ENCODE results near the gene RAMP3. TPM values are rescaled to one million over a fixed set of nuclear protein-coding genes. Genes with fewer than 3 reads are reported as not detected.

The RAMP3 gene
- total RNA-seq, 1 donor from 2014 or later, result not detected

DNA sequence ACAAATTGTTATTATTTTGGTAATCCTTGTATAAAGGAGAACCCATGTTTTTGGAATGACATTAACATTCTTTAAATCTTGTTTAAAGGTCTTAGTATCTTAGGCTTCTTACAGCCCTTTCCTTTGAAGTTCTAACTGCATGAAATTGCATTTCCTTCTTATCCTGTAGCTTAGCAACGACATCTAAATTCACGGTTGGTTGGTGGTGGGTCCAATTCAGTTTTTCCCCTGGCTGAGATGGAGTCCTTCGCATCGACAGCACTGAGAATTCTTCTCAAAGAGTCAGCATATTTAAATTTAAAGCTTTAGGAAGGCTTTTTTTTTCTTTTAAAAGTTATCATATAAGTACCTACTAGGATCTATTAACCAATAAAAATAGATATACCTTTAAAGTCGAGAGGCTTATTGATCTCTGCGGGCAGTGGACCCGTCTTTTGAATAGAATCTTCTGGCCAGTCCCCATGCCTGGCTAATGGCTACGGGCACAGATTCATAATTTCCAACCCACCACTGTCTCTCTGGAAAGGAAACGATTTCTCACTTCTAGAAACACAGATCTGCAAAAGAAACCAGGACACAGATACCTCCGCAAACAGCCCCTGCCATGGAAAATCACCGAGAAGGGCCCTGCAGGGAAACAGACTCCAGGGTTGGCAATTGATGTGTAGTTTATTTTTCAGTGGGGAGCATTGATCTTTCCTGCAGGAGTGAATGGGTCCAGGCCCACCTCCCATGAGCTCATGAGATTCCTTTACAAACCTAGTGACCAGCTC is 63.4 kb downstream of the RAMP3 start:
- Histone ChIP-seq H3K36me3 (ENCODE audit: insufficient read depth, low read length) (no peaks in the 10 kb centered on the region), H4K20me1 (ENCODE audit: insufficient read depth, low read length) (no peaks in the 10 kb centered on the region), H3K4me3 (ENCODE audit: insufficient read depth, low read depth, low read length) (no peak overlapping the region), H3K27me3 (ENCODE audit: insufficient read depth, low read length) (peaks cover 9% of the 10 kb centered on the region), H2AFZ (ENCODE audit: low read depth, low read length) (no peak overlapping the region), H3K9me3 (ENCODE audit: insufficient read depth, low read depth, low read length) (no peaks in the 10 kb centered on the region), H3K4me2 (ENCODE audit: low read length) (no peak overlapping the region), H3K27ac (ENCODE audit: low read depth, low read length) (no peak overlapping the region), H3K79me2 (ENCODE audit: insufficient read depth, low read length) (no peaks in the 10 kb centered on the region), H3K4me1 (ENCODE audit: insufficient read depth, low read length) (no peaks in the 10 kb centered on the region), H3K9ac (ENCODE audit: low read length) (no peak overlapping the region)
- no peaks in the 10 kb centered on the region for H3K4me1 Mint-ChIP-seq (ENCODE audit: low read depth, unreplicated experiment)
- H3K9me3 Mint-ChIP-seq (ENCODE audit: unreplicated experiment), result no peaks in the 10 kb centered on the region
- FAIRE-seq (no peak), DNase-seq (ENCODE audit: low read depth) (no peak)
- H3K27me3 Mint-ChIP-seq (ENCODE audit: low read depth, unreplicated experiment), result peaks cover 33% of the 10 kb centered on the region
- H3K4me3 Mint-ChIP-seq (ENCODE audit: unreplicated experiment), result no peak overlapping the region
- no peaks in the 10 kb centered on the region for H3K36me3 Mint-ChIP-seq (ENCODE audit: low read depth, unreplicated experiment)
- no peak overlapping the region for H3K27ac Mint-ChIP-seq (ENCODE audit: unreplicated experiment)
- no peak for TF ChIP-seq EZH2 (IDR thresholded peaks at IDR 0.05; ENCODE audit: insufficient read depth, low read length)
- TF ChIP-seq, protein P1, sequence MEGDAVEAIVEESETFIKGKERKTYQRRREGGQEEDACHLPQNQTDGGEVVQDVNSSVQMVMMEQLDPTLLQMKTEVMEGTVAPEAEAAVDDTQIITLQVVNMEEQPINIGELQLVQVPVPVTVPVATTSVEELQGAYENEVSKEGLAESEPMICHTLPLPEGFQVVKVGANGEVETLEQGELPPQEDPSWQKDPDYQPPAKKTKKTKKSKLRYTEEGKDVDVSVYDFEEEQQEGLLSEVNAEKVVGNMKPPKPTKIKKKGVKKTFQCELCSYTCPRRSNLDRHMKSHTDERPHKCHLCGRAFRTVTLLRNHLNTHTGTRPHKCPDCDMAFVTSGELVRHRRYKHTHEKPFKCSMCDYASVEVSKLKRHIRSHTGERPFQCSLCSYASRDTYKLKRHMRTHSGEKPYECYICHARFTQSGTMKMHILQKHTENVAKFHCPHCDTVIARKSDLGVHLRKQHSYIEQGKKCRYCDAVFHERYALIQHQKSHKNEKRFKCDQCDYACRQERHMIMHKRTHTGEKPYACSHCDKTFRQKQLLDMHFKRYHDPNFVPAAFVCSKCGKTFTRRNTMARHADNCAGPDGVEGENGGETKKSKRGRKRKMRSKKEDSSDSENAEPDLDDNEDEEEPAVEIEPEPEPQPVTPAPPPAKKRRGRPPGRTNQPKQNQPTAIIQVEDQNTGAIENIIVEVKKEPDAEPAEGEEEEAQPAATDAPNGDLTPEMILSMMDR (IDR thresholded peaks at IDR 0.05; ENCODE audit: insufficient read depth, low read depth, low read length), result no peak

DNA sequence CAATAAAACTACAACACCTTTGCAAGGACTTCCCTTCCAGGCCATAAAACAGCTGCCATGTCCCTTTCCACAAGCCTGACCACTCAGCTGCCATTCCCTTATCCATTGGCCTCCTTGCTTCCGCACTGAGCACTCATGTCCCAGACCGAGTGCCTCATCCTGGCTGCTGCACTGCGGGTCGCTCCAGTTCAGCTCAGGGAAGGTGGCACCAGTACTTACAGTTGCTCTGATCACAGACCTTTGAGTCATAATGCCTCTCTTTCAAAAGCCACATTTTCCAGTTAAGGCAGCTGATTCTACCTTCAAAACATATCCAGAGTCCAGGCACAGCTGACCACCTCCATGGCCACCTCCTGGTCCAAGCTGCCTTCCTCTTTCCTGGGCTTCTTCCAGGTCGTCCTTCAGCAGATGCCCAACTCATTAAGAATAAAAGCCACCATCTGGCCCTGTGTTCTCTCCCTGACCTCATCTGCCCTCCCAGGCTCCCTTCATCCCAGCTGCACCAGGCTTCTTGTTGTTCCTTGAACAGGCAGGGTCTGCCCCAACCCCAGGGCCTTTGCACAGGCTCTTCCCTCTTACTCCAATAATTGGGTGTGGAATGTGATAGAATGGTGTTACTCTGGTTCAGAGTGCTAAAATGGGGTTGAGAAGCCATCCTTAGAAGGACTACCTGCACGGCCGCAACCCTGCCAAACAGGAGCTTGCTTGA is 64.5 kb downstream of the RAMP3 start:
- Mint-ChIP-seq H3K4me1 (ENCODE audit: low read depth, unreplicated experiment) (no peaks in the 10 kb centered on the region), H3K9me3 (ENCODE audit: unreplicated experiment) (no peaks in the 10 kb centered on the region), H3K36me3 (ENCODE audit: low read depth, unreplicated experiment) (no peaks in the 10 kb centered on the region), H3K27ac (ENCODE audit: unreplicated experiment) (no peak overlapping the region), H3K27me3 (ENCODE audit: low read depth, unreplicated experiment) (peaks cover 28% of the 10 kb centered on the region), H3K4me3 (ENCODE audit: unreplicated experiment) (no peak overlapping the region)
- Histone ChIP-seq H3K79me2 (ENCODE audit: insufficient read depth, low read length) (no peaks in the 10 kb centered on the region), H3K36me3 (ENCODE audit: insufficient read depth, low read length) (no peaks in the 10 kb centered on the region), H3K4me1 (ENCODE audit: insufficient read depth, low read length) (no peaks in the 10 kb centered on the region), H3K27me3 (ENCODE audit: insufficient read depth, low read length) (peaks cover 9% of the 10 kb centered on the region), H3K9ac (ENCODE audit: low read length) (no peak overlapping the region), H2AFZ (ENCODE audit: low read depth, low read length) (no peak overlapping the region), H3K4me2 (ENCODE audit: low read length) (no peak overlapping the region), H3K27ac (ENCODE audit: low read depth, low read length) (no peak overlapping the region), H4K20me1 (ENCODE audit: insufficient read depth, low read length) (no peaks in the 10 kb centered on the region), H3K9me3 (ENCODE audit: insufficient read depth, low read depth, low read length) (no peaks in the 10 kb centered on the region), H3K4me3 (ENCODE audit: insufficient read depth, low read depth, low read length) (no peak overlapping the region)
- FAIRE-seq (no peak), DNase-seq (ENCODE audit: low read depth) (no peak)
- TF ChIP-seq, protein P1 (IDR thresholded peaks at IDR 0.05; ENCODE audit: insufficient read depth, low read depth, low read length), result no peak
- no peak for TF ChIP-seq EZH2 (IDR thresholded peaks at IDR 0.05; ENCODE audit: insufficient read depth, low read length)

All from astrocyte (in vitro differentiated cells and primary cell).